GM19324 (cell line): Measurements from ENCODE around the gene HSD17B7.

Experiments
- ATAC-seq: cut with Tn5 transposase; IDR thresholded peaks from one replicate; pipeline ENCODE4 v1.9.1; 2021; ENCODE audit warnings: mild to moderate bottlenecking, moderate library complexity; ENCODE audit not compliant: unreplicated experiment, low FRiP score

HSD17B7 gene

DNA sequence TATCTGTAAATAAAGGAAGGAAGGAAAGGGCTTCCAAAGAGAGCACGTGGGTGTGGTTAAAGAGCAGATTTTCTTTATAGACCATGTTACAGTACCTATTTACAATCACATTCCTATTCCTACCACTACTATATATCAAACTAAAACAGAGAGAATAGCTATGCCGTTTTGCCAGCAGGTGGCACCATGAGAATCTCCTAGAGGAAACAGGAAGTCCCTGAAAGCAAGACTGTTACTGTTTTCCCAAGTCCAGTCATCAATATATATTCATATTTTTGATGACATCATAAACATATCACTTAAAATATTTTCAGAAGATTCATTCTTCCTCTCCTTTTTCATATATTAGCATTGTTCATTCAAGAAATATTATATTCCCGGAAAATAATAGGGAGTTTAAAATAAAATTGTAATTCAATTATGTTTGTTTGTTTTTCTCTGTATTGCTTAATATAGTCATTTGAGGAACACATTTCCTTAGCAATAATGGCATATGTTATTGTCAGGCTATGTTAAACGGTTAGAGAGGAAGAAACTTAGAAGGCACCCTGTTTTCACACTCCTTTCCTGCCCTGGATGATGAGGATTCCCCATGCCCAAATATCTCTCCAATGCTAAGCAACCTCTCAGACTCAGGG is 63.9 kb downstream of the HSD17B7 start:
- no peak for ATAC-seq

DNA sequence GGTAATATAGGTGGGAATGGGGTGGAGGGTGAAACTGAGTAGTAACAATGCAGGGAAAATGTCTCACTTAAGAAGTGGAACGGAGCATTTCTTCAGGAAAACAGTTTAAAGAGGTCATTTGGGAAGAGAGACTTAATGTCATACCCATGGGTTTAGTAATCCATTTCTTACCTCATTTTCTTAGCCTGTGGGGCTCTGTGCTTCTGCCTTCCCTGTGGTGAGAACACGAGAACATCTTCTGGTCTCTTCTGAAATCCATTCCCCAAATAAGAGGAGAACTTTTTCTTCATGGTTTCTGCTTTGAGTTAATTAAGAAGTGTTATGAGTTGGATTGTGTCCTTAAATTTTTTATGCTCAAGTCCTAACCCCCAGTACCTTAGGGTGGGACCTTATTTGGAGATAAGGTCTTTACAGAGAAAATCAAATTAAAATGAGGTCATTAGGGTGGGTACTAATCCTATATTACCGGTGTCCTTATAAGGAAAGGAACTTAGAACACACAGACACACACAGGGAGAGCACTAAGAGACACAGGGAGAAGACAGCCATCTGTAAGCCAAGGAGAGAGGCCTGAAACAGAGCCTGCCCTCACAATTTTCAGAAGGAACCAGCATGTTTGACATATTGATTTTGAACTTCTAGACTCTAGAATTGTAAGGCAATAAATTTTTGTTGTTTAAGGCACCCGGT is 65.1 kb downstream of the HSD17B7 start:
- ATAC-seq: no peak

DNA sequence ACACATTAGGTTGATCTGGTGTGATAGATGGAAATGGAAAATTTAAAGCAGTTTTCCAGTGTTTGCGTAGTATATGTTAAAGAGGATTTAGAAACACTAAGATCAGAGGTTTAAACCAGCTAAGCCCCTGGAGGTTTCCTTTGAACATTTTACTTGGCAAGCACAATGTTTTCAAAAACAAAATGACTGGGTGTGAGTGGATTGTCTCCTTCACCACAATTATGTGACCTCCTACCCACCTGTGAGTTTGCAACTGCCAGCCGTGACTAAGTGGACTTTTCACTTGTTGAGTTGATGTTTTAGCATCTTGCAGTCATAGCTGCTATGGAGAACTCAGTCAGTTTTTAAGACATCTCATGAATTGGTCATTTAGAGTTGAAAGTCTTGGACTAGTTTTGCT is 65.8 kb downstream of the HSD17B7 start:
- ATAC-seq: no peak

DNA sequence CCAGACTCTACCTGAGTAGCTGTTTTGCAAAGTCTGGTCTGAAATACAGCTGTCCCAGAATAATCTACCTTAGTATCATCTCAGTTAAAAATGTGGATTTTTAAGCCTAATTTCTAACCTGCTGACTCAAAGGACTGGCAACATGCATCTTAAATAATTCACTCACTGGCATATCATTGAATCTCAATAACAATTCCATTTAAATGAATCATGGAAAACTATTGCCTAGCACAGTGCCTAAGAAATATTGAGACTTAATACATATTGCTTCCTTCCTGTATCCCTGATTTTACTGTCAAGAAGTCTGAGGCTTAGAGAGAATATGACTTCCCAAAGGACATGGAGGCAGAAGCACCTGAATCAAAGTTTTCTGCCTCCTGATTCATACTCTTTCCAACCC is 67.3 kb downstream of the HSD17B7 start:
- ATAC-seq: no peak

DNA sequence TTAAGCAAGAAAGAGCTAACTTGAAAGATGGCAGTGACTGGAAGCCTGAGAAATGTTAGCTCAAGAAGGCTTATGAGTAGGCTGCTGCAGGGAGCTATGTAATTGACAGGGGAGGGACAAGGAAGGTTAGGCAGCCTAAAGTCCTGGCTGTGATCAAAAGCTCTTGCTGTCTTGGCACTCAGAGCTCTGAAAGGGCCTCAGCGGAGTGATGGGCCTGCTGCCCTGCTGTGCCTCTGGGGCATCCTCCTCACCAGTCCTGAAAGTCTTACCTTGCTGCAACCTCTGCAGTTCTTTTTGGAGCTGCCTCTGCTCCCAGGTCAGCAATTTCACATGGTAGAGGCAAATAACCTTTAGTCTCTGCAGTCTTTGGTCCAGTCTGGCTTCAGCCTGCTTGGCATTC is 68.7 kb downstream of the HSD17B7 start:
- no peak for ATAC-seq

GRCh38 chr1:162861101-162861500 is 70.6 kb downstream of the HSD17B7 start, which contains the start of gene CCDC190:
Gene CCDC190 (minus strand): TSS chr1:162861175. CDS start chr1:162859646, 1,529 bp downstream.
- ATAC-seq: no peak

- ATAC-seq: no peak
Measured at GRCh38 chr1:162861625-162862024, 71.1 kb downstream of the HSD17B7 start.
